ENCODE results near the gene FBXO22. TPM values are rescaled to one million over a fixed set of nuclear protein-coding genes. Genes with fewer than 3 reads are reported as not detected.
"Not testable (repeated sequence)": the region's sequence is repeated elsewhere in the genome, so short reads cannot be mapped to it uniquely, and the experiment has no call there.

Gene FBXO22
- total RNA-seq, 1 donor from 2014 or later: 30.8 TPM

- DNase-seq (ENCODE audit: low read depth in 2 of 2): no peak
These were observed 77.6 kb downstream of the FBXO22 start for GRCh38 chr15:75981149-75981815.

- DNase-seq (ENCODE audit: low read depth in 2 of 2): no peak
These were observed 78.8 kb downstream of the FBXO22 start for GRCh38 chr15:75982468-75982867.

DNA sequence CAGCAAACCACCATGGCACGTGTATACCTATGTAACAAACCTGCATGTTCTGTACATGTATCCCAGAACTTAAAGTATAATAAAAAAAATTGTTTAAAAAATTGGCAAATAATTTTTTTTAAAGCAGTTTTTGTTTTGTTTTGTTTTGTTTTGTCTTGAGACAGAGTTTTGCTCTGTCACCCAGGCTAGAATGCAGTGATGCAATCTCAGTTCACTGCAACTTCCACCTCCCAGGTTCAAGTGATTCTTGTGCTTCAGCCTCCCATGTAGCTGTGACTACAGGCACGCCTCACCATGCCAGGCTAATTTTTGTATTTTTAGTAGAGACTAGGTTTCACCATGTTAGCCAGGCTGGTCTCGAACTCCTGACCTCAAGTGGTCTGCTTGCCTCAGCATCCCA is 81.0 kb downstream of the FBXO22 start:
- DNase-seq (ENCODE audit: low read depth in 2 of 2): not testable (repeated sequence)

DNA sequence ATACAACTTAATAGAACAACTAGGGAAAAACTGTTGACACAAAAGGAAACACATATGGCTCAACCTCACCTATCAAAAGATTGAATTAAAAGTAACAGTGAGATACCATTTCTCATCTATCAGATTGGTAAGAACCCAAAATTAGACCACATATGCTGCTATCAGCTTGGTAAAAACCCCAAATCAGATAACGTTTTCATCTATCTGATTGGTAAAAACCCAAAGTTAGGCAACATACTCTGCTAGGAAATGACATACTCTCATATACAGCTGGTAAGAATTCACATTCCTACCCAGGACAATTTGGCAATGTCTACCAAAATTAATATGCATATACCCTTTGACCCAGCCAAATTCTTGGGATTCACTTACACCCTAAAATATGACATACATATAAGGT is 82.3 kb downstream of the FBXO22 start:
- no peak for DNase-seq (ENCODE audit: low read depth in 2 of 2)

DNA sequence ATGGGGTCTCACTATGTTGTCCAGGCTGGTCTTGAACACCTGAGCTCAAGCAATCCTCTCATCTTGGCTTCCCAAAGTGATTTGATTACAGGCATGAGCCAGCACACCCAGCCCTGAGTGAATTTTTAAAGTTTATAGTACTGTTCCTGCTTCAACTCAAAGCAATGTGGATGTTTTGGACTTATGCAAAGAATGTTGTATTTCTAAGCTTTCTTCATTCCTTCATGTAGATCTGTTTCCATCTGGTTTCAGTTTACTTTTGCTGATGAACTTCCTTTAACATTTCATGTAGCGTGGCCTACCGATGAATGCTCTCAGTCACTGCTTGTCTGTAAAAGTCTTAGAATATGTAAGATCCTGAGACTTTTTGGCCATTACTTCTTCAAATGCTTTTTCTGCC is 85.4 kb downstream of the FBXO22 start:
- no peak for DNase-seq (ENCODE audit: low read depth in 2 of 2)

- no peak for DNase-seq (ENCODE audit: low read depth in 2 of 2)
These were observed 86.2 kb downstream of the FBXO22 start for GRCh38 chr15:75989875-75990274.

Other genes with a start within 250 kb of the FBXO22 start
- gene CSPG4, start 191.0 kb upstream of the FBXO22 start, total RNA-seq: under 0.01 TPM in 2 replicates
- gene UBE2Q2, start 60.4 kb upstream of the FBXO22 start, total RNA-seq: 41.2 and 59.9 TPM in 2 replicates
- gene NRG4, start 108.5 kb downstream of the FBXO22 start, total RNA-seq: not detected in 2 replicates
- gene TMEM266, start 156.1 kb downstream of the FBXO22 start, total RNA-seq: not detected in 2 replicates

Measured in lung microvascular endothelial cell (primary cell).